ENCODE measurements around the gene SMCO3. TPM values are rescaled to one million over a fixed set of nuclear protein-coding genes. Genes with fewer than 3 reads are reported as not detected.

The SMCO3 gene
- total RNA-seq, 1 experiment from 2014 or later = not detected

DNA sequence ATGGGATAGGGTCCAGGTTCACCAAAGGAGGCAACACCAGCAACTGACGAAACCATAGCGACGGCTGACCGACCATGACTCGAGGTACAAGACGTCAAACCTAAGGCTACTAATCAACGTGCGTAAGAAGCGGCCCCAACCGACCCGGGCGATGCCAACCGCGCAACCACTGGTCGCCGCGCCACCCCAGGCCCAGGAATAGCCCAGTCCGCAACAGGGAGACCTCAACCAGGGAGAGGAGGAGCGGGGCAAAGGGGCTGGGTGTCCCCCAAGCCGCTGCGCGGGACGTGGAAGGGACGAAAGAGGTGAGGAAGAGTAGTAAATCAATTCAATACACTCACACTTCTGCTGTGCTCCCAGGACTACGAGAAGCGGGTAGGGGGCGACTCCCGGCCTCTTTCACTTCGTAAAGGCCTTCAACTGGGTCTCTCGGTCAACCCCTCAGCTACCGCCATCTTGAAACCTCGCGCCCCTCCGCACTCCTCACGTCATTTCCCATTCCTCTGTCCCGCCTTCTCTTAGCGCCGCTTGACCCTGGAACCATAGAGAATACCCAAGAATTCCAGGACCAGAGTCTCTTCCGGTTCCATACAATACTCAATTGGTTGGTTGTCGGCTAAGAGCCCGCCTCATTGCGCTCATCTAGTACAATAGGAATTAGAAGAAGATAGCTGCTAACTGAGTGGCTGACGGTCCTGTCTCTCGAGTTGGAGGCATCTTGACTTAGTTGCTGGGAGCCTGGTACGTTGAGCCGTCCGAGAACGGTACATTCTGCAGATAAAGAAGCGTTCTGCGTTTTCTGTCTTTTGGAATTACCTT is 10.8 kb downstream of the SMCO3 start, which contains the start of the genes C12orf60 and WBP11 (continued):
- TF ChIP-seq, protein P1, sequence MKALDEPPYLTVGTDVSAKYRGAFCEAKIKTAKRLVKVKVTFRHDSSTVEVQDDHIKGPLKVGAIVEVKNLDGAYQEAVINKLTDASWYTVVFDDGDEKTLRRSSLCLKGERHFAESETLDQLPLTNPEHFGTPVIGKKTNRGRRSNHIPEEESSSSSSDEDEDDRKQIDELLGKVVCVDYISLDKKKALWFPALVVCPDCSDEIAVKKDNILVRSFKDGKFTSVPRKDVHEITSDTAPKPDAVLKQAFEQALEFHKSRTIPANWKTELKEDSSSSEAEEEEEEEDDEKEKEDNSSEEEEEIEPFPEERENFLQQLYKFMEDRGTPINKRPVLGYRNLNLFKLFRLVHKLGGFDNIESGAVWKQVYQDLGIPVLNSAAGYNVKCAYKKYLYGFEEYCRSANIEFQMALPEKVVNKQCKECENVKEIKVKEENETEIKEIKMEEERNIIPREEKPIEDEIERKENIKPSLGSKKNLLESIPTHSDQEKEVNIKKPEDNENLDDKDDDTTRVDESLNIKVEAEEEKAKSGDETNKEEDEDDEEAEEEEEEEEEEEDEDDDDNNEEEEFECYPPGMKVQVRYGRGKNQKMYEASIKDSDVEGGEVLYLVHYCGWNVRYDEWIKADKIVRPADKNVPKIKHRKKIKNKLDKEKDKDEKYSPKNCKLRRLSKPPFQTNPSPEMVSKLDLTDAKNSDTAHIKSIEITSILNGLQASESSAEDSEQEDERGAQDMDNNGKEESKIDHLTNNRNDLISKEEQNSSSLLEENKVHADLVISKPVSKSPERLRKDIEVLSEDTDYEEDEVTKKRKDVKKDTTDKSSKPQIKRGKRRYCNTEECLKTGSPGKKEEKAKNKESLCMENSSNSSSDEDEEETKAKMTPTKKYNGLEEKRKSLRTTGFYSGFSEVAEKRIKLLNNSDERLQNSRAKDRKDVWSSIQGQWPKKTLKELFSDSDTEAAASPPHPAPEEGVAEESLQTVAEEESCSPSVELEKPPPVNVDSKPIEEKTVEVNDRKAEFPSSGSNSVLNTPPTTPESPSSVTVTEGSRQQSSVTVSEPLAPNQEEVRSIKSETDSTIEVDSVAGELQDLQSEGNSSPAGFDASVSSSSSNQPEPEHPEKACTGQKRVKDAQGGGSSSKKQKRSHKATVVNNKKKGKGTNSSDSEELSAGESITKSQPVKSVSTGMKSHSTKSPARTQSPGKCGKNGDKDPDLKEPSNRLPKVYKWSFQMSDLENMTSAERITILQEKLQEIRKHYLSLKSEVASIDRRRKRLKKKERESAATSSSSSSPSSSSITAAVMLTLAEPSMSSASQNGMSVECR (CRISPR knock-in tag; IDR thresholded peaks at IDR 0.05; ENCODE audit: borderline replicate concordance) = peak; percentile 78; the same call in 1 of the 2 replicates

DNA sequence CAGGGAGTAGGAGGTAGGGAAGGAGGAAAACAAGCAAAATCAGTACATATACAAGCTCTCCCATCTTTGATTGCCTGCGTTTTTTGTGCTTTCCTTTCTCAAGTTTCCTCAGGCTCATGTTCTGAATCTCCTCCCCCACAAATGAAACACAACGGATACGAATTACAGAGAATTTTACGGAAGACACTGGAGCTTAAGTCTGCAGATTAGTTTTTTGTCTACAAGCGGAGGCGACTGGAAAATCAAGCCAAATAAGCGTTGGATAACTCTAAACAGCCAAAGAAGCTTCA is 11.3 kb downstream of the SMCO3 start:
- ChIA-PET POLR2A (interaction anchor here (1.1 to 3.0 kb wide), 7 partner anchors 9 to 418 kb away, joined by 3 to 23 read pairs (median 3); partner anchors contain the start of gene RERG), CTCF (interaction anchor here (0.5 to 1.6 kb wide), 7 partner anchors 28 to 1097 kb away, joined by 3 to 8 read pairs (median 3); a partner anchor contains a TSS)
- no peak overlapping the region for H3K27ac Mint-ChIP-seq
- H3K4me3 Mint-ChIP-seq = no peak overlapping the region
- no peak for DNase-seq (ENCODE audit: low spot score)
- no peak for TF ChIP-seq FOXK1 (CRISPR knock-in tag; IDR thresholded peaks at IDR 0.05)
- no peak for TF ChIP-seq PRRX2 (CRISPR knock-in tag; IDR thresholded peaks at IDR 0.05)
- no peak for TF ChIP-seq IRF2 (CRISPR knock-in tag; IDR thresholded peaks at IDR 0.05; ENCODE audit: borderline replicate concordance, low read depth)
- no peak for TF ChIP-seq OVOL2 (CRISPR knock-in tag; IDR thresholded peaks at IDR 0.05; ENCODE audit: borderline replicate concordance)
- no peak for TF ChIP-seq GTF2I (CRISPR knock-in tag; conservative IDR thresholded peaks at IDR 0.05)
- TF ChIP-seq, protein P2, sequence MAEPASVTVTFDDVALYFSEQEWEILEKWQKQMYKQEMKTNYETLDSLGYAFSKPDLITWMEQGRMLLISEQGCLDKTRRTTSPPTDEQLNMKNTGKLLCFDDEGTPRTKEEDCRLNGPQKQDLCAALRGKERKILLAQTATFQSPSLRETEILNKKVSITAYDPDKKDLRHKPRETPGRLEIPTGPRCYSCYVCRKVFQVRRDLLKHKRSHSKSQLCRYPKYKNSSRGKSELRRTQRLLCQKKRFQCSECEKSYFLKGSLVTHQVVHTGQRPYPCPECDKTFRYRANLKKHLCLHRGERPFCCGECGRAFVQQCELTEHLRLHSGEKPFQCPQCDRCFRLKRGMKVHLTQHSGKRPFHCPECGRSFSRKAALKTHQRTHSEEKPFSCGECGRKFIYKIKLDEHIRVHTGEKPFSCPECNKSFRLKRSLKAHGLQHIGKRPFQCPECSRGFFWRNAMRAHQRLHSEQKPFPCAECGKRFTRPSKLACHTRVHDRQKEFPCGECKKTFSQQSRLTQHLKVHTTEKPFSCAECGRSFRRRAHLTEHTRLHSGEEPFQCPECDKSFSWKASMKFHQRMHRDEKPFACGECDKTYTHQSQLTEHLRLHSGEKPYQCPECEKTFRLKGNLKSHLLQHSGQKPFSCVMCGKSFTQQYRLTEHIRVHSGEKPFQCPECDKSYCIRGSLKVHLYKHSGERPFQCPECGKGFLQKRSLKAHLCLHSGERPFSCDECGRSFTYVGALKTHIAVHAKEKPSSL (CRISPR knock-in tag; conservative IDR thresholded peaks at IDR 0.05) = no peak
- TF ChIP-seq ZNF671 (CRISPR knock-in tag; IDR thresholded peaks at IDR 0.05) = no peak
- TF ChIP-seq, protein P3, sequence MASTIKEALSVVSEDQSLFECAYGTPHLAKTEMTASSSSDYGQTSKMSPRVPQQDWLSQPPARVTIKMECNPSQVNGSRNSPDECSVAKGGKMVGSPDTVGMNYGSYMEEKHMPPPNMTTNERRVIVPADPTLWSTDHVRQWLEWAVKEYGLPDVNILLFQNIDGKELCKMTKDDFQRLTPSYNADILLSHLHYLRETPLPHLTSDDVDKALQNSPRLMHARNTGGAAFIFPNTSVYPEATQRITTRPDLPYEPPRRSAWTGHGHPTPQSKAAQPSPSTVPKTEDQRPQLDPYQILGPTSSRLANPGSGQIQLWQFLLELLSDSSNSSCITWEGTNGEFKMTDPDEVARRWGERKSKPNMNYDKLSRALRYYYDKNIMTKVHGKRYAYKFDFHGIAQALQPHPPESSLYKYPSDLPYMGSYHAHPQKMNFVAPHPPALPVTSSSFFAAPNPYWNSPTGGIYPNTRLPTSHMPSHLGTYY (CRISPR knock-in tag; IDR thresholded peaks at IDR 0.05) = no peak
- TF ChIP-seq, protein P4, sequence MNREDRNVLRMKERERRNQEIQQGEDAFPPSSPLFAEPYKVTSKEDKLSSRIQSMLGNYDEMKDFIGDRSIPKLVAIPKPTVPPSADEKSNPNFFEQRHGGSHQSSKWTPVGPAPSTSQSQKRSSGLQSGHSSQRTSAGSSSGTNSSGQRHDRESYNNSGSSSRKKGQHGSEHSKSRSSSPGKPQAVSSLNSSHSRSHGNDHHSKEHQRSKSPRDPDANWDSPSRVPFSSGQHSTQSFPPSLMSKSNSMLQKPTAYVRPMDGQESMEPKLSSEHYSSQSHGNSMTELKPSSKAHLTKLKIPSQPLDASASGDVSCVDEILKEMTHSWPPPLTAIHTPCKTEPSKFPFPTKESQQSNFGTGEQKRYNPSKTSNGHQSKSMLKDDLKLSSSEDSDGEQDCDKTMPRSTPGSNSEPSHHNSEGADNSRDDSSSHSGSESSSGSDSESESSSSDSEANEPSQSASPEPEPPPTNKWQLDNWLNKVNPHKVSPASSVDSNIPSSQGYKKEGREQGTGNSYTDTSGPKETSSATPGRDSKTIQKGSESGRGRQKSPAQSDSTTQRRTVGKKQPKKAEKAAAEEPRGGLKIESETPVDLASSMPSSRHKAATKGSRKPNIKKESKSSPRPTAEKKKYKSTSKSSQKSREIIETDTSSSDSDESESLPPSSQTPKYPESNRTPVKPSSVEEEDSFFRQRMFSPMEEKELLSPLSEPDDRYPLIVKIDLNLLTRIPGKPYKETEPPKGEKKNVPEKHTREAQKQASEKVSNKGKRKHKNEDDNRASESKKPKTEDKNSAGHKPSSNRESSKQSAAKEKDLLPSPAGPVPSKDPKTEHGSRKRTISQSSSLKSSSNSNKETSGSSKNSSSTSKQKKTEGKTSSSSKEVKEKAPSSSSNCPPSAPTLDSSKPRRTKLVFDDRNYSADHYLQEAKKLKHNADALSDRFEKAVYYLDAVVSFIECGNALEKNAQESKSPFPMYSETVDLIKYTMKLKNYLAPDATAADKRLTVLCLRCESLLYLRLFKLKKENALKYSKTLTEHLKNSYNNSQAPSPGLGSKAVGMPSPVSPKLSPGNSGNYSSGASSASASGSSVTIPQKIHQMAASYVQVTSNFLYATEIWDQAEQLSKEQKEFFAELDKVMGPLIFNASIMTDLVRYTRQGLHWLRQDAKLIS (CRISPR knock-in tag; IDR thresholded peaks at IDR 0.05; ENCODE audit: borderline replicate concordance) = no peak
- TF ChIP-seq ZNF396 (CRISPR knock-in tag; IDR thresholded peaks at IDR 0.05; ENCODE audit: borderline replicate concordance) = no peak
- TF ChIP-seq, protein P5, sequence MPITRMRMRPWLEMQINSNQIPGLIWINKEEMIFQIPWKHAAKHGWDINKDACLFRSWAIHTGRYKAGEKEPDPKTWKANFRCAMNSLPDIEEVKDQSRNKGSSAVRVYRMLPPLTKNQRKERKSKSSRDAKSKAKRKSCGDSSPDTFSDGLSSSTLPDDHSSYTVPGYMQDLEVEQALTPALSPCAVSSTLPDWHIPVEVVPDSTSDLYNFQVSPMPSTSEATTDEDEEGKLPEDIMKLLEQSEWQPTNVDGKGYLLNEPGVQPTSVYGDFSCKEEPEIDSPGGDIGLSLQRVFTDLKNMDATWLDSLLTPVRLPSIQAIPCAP (CRISPR knock-in tag; IDR thresholded peaks at IDR 0.05) = no peak
- no peaks in the 10 kb centered on the region for H3K27me3 Mint-ChIP-seq (ENCODE audit: low read depth)
- no peaks in the 10 kb centered on the region for H3K9me3 Mint-ChIP-seq
- H3K4me1 Mint-ChIP-seq = peaks cover 17% of the 10 kb centered on the region
- ATAC-seq = no peak
- peaks cover 24% of the 10 kb centered on the region for H3K36me3 Mint-ChIP-seq

Data from WTC11 (cell line).